ENCODE measurements around the gene CACNA2D3.

DNA sequence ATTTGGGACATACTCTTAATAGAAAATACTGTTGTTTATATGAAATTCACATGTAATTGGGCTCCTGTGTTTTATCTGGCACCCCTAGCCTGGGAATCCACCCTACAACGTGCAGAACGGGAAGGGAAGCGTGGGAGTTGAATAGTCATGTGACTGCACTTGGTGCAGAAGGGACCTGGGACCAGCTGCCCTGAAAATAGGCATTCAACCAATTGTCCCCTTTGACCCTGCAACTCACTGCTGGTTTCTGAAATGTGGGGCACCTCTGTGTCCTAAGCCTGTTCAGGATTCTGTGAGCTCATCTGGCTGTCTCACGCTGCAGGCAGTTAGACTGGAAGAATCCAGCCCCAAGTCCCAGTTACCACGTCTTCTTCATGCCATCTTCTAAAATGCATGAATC is 79.7 kb downstream of the CACNA2D3 start:
- TF ChIP-seq CTCF (IDR thresholded peaks at IDR 0.05; ENCODE audit: poor library complexity) (no peak), EZH2phosphoT487 (IDR thresholded peaks at IDR 0.05; ENCODE audit: low read depth, severe bottlenecking, unreplicated experiment) (no peak), EZH2 (IDR thresholded peaks at IDR 0.05; ENCODE audit: borderline replicate concordance) (no peak)

Data from hepatocyte (in vitro differentiated cells).